ENCODE results near the gene TGFBRAP1. TPM values are rescaled to one million over a fixed set of nuclear protein-coding genes. Genes with fewer than 3 reads are reported as not detected.
A peak's percentile ranks its signal among the peaks of the same experiment; 100 is the strongest.

TGFBRAP1 gene
- total RNA-seq, 2 experiments from 2014 or later: 28.7 to 30.1 TPM

DNA sequence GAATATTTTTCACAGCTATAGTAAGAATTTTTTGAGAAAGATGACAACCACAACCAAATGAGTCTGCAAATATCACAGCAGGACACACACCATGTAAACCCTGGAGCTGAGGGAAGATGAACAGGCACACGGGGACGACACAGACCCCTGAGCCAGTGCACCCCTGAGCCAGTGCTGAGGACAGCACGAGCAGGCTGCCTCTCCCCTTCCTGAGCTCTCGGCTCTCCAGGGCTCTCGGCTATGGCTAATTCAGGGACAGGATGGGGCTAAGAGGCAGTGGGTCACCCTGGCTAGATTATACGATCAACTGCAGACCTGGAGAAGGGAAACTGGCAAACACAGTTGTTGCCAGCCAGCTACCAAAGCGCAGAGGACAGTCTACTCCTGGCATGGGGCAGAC, 41.4 kb downstream of the TGFBRAP1 start:
- H3K4me3 Mint-ChIP-seq: no peak overlapping the region
- DNase-seq: no peak
- H3K27me3 Mint-ChIP-seq: no peaks in the 10 kb centered on the region
- H3K4me1 Mint-ChIP-seq: peaks cover 2% of the 10 kb centered on the region
- peaks cover 27% of the 10 kb centered on the region for H3K36me3 Mint-ChIP-seq
- H3K27ac Mint-ChIP-seq: no peak overlapping the region
- H3K9me3 Mint-ChIP-seq: no peaks in the 10 kb centered on the region

DNA sequence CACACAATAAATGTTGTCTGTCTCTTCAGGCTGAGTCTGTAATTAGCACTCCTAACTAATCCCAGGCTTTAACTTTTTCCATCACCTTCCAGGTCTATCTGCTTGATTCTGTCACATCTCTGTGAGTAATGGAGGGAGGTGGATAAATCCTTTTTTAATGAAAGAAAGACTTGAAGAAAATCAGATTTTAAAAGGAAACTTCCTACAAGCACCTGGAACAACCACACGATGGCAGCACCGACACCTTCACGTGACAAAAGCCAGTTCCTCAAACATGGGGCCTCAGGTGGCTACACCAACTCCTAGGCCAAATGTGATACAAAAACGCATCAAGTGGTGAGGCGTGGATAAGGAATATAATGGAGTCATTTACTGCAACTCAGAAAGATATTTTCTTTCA, 41.8 kb downstream of the TGFBRAP1 start:
- Mint-ChIP-seq H3K36me3 (peaks cover 27% of the 10 kb centered on the region), H3K27ac (no peak overlapping the region), H3K27me3 (no peaks in the 10 kb centered on the region), H3K4me3 (no peak overlapping the region), H3K9me3 (no peaks in the 10 kb centered on the region), H3K4me1 (peaks cover 2% of the 10 kb centered on the region)
- DNase-seq: peak; percentile 13

GRCh38 chr2:105283532-105283931, 46.0 kb downstream of the TGFBRAP1 start:
- DNase-seq: no peak
- Mint-ChIP-seq H3K27ac (no peak overlapping the region), H3K4me3 (no peak overlapping the region), H3K27me3 (no peaks in the 10 kb centered on the region), H3K36me3 (peaks cover 18% of the 10 kb centered on the region), H3K9me3 (no peaks in the 10 kb centered on the region), H3K4me1 (peaks cover 2% of the 10 kb centered on the region)

DNA sequence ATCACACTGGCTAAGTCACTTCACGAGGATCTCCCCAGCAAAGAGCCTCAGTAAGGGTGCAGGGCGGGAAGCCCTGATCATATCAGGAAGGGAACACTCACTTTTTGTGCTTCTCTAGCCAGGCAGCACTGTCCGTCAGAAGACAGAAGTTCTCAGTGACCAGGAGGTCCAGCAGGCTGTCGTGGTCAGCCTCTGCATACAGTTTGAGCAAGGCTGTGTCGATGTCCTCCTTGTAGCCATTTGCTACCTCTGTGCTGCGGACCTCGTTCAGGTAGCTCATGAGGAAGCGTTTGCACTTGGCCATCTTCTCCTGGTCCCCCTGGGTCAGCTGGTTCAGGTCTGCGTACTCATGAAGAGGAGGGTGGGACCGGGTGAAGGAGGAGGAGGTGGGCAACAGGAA, 49.3 kb downstream of the TGFBRAP1 start:
- DNase-seq: no peak
- no peaks in the 10 kb centered on the region for H3K27me3 Mint-ChIP-seq
- no peaks in the 10 kb centered on the region for H3K9me3 Mint-ChIP-seq
- H3K36me3 Mint-ChIP-seq: peaks cover 18% of the 10 kb centered on the region
- H3K4me3 Mint-ChIP-seq: no peak overlapping the region
- no peak overlapping the region for H3K27ac Mint-ChIP-seq
- peaks cover 2% of the 10 kb centered on the region for H3K4me1 Mint-ChIP-seq

- Mint-ChIP-seq H3K36me3 (peaks cover 18% of the 10 kb centered on the region), H3K27ac (no peak overlapping the region), H3K9me3 (no peaks in the 10 kb centered on the region), H3K4me1 (peaks cover 2% of the 10 kb centered on the region), H3K4me3 (no peak overlapping the region), H3K27me3 (no peaks in the 10 kb centered on the region)
- no peak for DNase-seq
These were observed 50.4 kb downstream of the TGFBRAP1 start for GRCh38 chr2:105279126-105279525.

DNA sequence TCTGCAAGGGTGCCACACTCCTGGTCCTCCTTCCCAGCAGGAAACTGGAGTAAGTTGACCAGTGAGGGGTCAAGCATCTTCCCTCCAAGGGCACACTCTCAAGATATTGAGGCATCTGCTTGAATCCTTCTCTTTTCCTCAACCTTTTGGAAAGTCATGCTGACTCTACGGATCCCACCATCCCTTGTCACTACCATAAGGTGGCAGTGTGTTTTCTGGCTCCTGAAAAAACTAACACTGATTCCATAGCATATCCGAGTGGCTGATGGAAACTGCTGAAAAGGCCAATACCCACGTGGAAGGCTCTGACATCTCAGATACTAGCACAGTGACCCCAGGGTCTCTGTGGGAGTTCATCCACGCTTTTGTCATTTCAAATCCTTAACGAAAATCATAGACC, 50.9 kb downstream of the TGFBRAP1 start:
- H3K36me3 Mint-ChIP-seq: peaks cover 18% of the 10 kb centered on the region
- H3K27ac Mint-ChIP-seq: no peak overlapping the region
- no peak overlapping the region for H3K4me3 Mint-ChIP-seq
- H3K9me3 Mint-ChIP-seq: no peaks in the 10 kb centered on the region
- H3K27me3 Mint-ChIP-seq: no peaks in the 10 kb centered on the region
- DNase-seq: no peak
- H3K4me1 Mint-ChIP-seq: peaks cover 2% of the 10 kb centered on the region

DNA sequence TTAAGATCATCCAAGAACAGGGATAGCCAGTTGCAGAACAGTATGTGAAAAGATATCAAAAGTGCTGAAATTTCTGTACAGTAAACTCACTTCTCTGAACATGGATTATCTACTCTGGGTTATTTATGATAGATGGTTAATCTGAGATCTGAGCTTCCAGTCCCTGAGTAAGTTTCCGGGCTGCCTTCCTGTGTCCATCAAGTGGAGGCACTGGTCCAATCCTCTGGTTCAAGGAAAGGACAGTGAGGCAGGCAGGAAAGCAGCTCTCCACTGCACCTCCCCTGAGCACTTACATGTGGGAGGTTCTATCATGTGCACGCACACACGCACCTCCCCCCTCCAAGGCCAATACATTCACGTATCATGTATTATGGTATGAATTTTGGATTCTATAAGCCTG, 55.5 kb downstream of the TGFBRAP1 start:
- no peaks in the 10 kb centered on the region for H3K27me3 Mint-ChIP-seq
- no peaks in the 10 kb centered on the region for H3K4me1 Mint-ChIP-seq
- H3K4me3 Mint-ChIP-seq: no peak overlapping the region
- no peaks in the 10 kb centered on the region for H3K9me3 Mint-ChIP-seq
- DNase-seq: no peak
- peaks cover 10% of the 10 kb centered on the region for H3K36me3 Mint-ChIP-seq
- no peak overlapping the region for H3K27ac Mint-ChIP-seq

DNA sequence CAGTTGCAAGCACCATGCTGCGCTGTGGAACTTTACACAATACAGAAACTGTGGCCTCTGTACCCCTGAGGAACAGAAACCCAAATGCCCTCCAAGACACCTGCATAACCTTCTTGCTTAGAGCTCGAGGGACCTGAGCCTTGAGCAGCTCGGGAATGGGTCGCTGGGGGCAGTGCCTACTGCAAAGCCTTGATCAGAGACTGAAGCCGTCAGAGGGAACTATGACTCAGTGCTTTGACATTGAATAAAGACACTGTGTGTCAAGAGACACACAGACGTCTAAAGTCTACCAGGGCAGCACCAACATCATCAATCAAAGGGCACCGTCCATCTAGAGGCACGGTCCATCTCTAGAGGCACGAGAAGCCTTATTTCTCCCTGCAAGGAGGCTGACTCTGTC, 57.4 kb downstream of the TGFBRAP1 start:
- DNase-seq: no peak
- no peak overlapping the region for H3K27ac Mint-ChIP-seq
- H3K4me1 Mint-ChIP-seq: no peaks in the 10 kb centered on the region
- peaks cover 10% of the 10 kb centered on the region for H3K36me3 Mint-ChIP-seq
- no peaks in the 10 kb centered on the region for H3K9me3 Mint-ChIP-seq
- no peaks in the 10 kb centered on the region for H3K27me3 Mint-ChIP-seq
- no peak overlapping the region for H3K4me3 Mint-ChIP-seq

- Mint-ChIP-seq H3K27ac (no peak overlapping the region), H3K9me3 (no peaks in the 10 kb centered on the region), H3K4me1 (no peaks in the 10 kb centered on the region), H3K36me3 (peaks cover 7% of the 10 kb centered on the region), H3K4me3 (no peak overlapping the region), H3K27me3 (no peaks in the 10 kb centered on the region)
- no peak for DNase-seq
These were observed 58.0 kb downstream of the TGFBRAP1 start for GRCh38 chr2:105271393-105272045.

DNA sequence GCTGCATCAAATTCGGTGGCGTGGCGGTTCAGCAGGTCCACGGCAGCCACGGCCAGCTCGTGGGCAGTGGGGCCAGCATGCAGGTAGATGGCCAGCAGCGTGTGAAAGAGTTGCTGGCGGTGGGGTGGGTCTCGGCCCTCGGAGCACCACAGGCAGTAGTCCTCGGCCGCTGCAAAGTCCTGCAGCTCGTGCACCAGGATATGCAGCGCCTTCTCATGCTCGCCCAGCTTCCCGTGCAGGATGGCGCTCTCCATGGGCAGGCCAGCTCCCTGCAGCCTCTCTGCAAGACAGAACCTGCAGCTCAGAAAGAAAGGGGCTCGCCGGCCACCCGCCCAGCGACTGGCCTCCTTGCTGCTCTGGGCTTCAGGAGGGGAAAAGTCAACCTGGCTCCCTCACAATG, 60.1 kb downstream of the TGFBRAP1 start:
- Mint-ChIP-seq H3K4me3 (no peak overlapping the region), H3K27me3 (no peaks in the 10 kb centered on the region), H3K4me1 (no peaks in the 10 kb centered on the region), H3K9me3 (no peaks in the 10 kb centered on the region), H3K27ac (no peak overlapping the region), H3K36me3 (peaks cover 20% of the 10 kb centered on the region)
- DNase-seq: no peak

DNA sequence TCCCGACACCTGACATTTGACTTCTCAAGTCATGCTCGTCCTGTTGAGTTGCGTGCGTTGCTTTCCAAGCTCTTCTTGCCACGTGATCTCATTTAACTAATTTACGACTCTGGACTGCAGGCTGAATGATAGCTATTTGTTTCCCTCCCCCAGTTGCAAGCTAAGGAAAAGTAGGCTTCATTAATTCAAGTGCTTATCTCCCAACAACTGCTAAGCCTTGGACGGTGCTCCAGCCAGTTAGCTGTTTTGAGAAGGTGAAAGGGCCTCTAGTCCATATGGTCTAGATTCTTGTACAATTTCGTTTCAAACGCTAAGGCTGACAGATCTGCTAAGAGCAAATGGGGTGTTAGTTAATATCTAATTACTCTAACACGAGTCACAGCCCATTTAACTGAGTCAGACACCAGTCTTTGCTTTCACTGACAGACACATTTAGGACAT, 66.9 kb downstream of the TGFBRAP1 start:
- Mint-ChIP-seq H3K9me3 (no peaks in the 10 kb centered on the region), H3K27me3 (no peaks in the 10 kb centered on the region), H3K27ac (no peak overlapping the region), H3K4me1 (no peaks in the 10 kb centered on the region), H3K4me3 (no peak overlapping the region), H3K36me3 (peaks cover 34% of the 10 kb centered on the region)
- no peak for DNase-seq

- Mint-ChIP-seq H3K4me1 (no peaks in the 10 kb centered on the region), H3K27me3 (no peaks in the 10 kb centered on the region), H3K36me3 (peaks cover 28% of the 10 kb centered on the region), H3K27ac (no peak overlapping the region), H3K9me3 (no peaks in the 10 kb centered on the region), H3K4me3 (no peak overlapping the region)
- DNase-seq: no peak
These were observed 68.5 kb downstream of the TGFBRAP1 start for GRCh38 chr2:105261061-105261460.

DNA sequence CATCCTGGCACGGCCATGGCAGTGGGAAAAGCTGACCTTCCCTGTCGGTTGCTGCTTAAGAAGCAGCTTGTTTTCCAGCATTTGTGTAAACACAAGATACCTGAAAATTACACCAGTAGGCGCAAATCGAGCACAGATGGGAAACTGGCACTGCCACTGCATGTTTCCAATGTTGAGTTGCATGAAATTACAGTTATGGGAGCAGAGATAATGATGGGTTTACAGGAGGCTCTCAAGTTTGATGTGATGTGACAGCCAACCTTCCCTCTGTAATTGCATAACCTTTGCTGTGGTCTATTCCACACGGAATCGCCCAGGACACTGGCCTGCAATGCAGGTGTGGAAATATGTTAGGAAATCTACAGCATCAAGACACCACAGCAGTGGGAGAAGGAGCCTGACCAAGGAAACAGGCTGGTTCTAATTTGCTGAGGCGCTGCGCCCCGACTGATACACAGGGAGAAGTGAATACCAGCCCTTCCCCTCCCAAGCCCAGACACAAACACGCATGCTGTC, 70.6 kb downstream of the TGFBRAP1 start:
- no peaks in the 10 kb centered on the region for H3K27me3 Mint-ChIP-seq
- H3K27ac Mint-ChIP-seq: no peak overlapping the region
- peaks cover 15% of the 10 kb centered on the region for H3K36me3 Mint-ChIP-seq
- H3K4me1 Mint-ChIP-seq: no peaks in the 10 kb centered on the region
- H3K4me3 Mint-ChIP-seq: no peak overlapping the region
- H3K9me3 Mint-ChIP-seq: no peaks in the 10 kb centered on the region
- DNase-seq: no peak

DNA sequence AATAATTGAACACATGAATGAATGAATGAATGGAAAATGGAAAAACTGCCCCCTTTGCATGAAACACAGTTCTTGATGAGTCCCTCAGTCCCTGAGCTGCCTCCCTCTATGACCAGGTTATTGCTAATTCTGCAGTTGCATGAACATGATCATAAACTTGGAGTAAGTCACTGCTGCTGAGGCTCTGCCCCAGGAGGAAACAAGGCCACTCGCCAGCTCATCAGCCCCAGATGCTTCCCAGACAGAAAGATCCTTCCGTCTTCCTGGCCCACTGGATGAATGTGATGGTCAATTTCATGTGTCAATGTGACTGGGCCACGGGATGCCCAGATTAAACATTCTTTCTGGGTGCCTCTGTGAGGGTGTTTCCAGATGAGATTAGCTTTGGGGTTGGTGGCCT, 71.6 kb downstream of the TGFBRAP1 start:
- peaks cover 10% of the 10 kb centered on the region for H3K36me3 Mint-ChIP-seq
- DNase-seq: no peak
- no peaks in the 10 kb centered on the region for H3K9me3 Mint-ChIP-seq
- H3K4me1 Mint-ChIP-seq: no peaks in the 10 kb centered on the region
- no peaks in the 10 kb centered on the region for H3K27me3 Mint-ChIP-seq
- no peak overlapping the region for H3K4me3 Mint-ChIP-seq
- no peak overlapping the region for H3K27ac Mint-ChIP-seq

GRCh38 chr2:105256431-105257047, 73.0 kb downstream of the TGFBRAP1 start:
- no peak overlapping the region for H3K27ac Mint-ChIP-seq
- no peaks in the 10 kb centered on the region for H3K27me3 Mint-ChIP-seq
- no peak for DNase-seq
- H3K4me1 Mint-ChIP-seq: no peaks in the 10 kb centered on the region
- no peaks in the 10 kb centered on the region for H3K36me3 Mint-ChIP-seq
- no peaks in the 10 kb centered on the region for H3K9me3 Mint-ChIP-seq
- H3K4me3 Mint-ChIP-seq: no peak overlapping the region

- no peak overlapping the region for H3K27ac Mint-ChIP-seq
- H3K4me3 Mint-ChIP-seq: no peak overlapping the region
- H3K4me1 Mint-ChIP-seq: no peaks in the 10 kb centered on the region
These were observed 73.6 kb downstream of the TGFBRAP1 start for GRCh38 chr2:105255979-105256378.

More at GRCh38 chr2:105255979-105256378, 73.6 kb downstream of the TGFBRAP1 start:
- no peak for DNase-seq
- H3K9me3 Mint-ChIP-seq: no peaks in the 10 kb centered on the region
- H3K36me3 Mint-ChIP-seq: no peaks in the 10 kb centered on the region
- no peaks in the 10 kb centered on the region for H3K27me3 Mint-ChIP-seq
